DMS53 (cell line): ENCODE results near the gene TRAF4.

Experiments used
- DNase-seq: peaks from one replicate; lab custom pipeline; 2025; lab: John Stamatoyannopoulos, UW

TRAF4 gene

GRCh38 chr17:28743243-28744103 lies at the start of gene TRAF4:
TRAF4 (plus strand) TSS chr17:28744011; CDS start chr17:28744113, 102 bp downstream.
- peak; percentile 88 for DNase-seq

- peak; percentile 95 for DNase-seq
Observed at GRCh38 chr17:28698253-28698941, 45.4 kb upstream of the TRAF4 start.

- DNase-seq, result no peak
Observed at GRCh38 chr17:28700278-28700677, 43.5 kb upstream of the TRAF4 start.

- peak; percentile 90 for DNase-seq
Observed at GRCh38 chr17:28700830-28701492, 42.9 kb upstream of the TRAF4 start.

- peak; percentile 34 for DNase-seq
Observed at GRCh38 chr17:28702026-28702751, 41.6 kb upstream of the TRAF4 start.

GRCh38 chr17:28702752-28703150 lies 41.1 kb upstream of the TRAF4 start:
- no peak for DNase-seq

GRCh38 chr17:28703552-28704218 lies 40.1 kb upstream of the TRAF4 start:
- no peak for DNase-seq

GRCh38 chr17:28704219-28704858 lies 39.5 kb upstream of the TRAF4 start:
- no peak for DNase-seq

- no peak for DNase-seq
Observed at GRCh38 chr17:28705074-28705659, 38.6 kb upstream of the TRAF4 start.

GRCh38 chr17:28705728-28706334 lies 38.0 kb upstream of the TRAF4 start:
- DNase-seq, result no peak

- no peak for DNase-seq
Observed at GRCh38 chr17:28706471-28707338, 37.1 kb upstream of the TRAF4 start.

GRCh38 chr17:28707339-28707720 lies 36.5 kb upstream of the TRAF4 start:
- no peak for DNase-seq

- DNase-seq, result peak; percentile 92
Observed at GRCh38 chr17:28710861-28711722, 32.7 kb upstream of the TRAF4 start.

- no peak for DNase-seq
Observed at GRCh38 chr17:28711723-28712031, 32.1 kb upstream of the TRAF4 start, which contains the start of gene PROCA1. PROCA1 (minus strand) TSS chr17:28711888; CDS start chr17:28711660, 228 bp downstream.

GRCh38 chr17:28712032-28712704 lies 31.6 kb upstream of the TRAF4 start:
- DNase-seq, result no peak

- no peak for DNase-seq
Observed at GRCh38 chr17:28712705-28713415, 31.0 kb upstream of the TRAF4 start.

- no peak for DNase-seq
Observed at GRCh38 chr17:28714281-28714680, 29.5 kb upstream of the TRAF4 start.
